OCI-LY3 (cell line): Measurements from ENCODE around the gene MAML2.

Experiments
- H2AFZ ChIP-seq: fragments of 200-600, 300-600 bp; shearing (Covaris generic); 2 replicates; pipeline ENCODE4 v1.6.0; 2014; ENCODE audit warnings: antibody characterized with exemption, low read depth, low read length
- H3K27ac ChIP-seq: fragments of 200-600, 300-600 bp; sonication (generic); 2 replicates; pipeline ENCODE4 v1.5.1; 2014; ENCODE audit warnings: mild to moderate bottlenecking, low read length, moderate library complexity, mixed read lengths
- H3K27me3 ChIP-seq: fragments of 200-600, 300-600 bp; sonication (generic); 2 replicates; pipeline ENCODE4 v1.6.1; 2014; ENCODE audit warnings: low read depth, low read length, mixed read lengths
- H3K36me3 ChIP-seq: fragments of 200-600, 300-600 bp; sonication (generic); replicated peaks from 2 replicates; pipeline ENCODE3; 2014; ENCODE audit warnings: low read depth, low read length, mixed read lengths
- H3K4me1 ChIP-seq: fragments of 300-600, 200-600 bp; sonication (generic); 2 replicates; pipeline ENCODE4 v1.6.1; 2014; ENCODE audit warnings: low read length, mixed read lengths
- H3K4me2 ChIP-seq: fragments of 200-600, 300-600 bp; sonication (generic); 2 replicates; pipeline ENCODE4 v1.6.1; 2014; ENCODE audit warnings: low read length, mixed read lengths
- H3K4me3 ChIP-seq: fragments of 300-600, 200-600 bp; sonication (generic); 2 replicates; pipeline ENCODE4 v1.5.1; 2014; ENCODE audit warnings: antibody characterized with exemption, mild to moderate bottlenecking, low read length, moderate library complexity
- H3K79me2 ChIP-seq: fragments of 300-600, 200-600 bp; shearing (Covaris generic); 2 replicates; pipeline ENCODE4 v1.6.1; 2014; ENCODE audit warnings: mild to moderate bottlenecking, low read length, mixed read lengths
- H3K9ac ChIP-seq: fragments of 300-600, 200-600 bp; shearing (Covaris generic); 2 replicates; pipeline ENCODE4 v1.6.0; 2014; ENCODE audit warnings: mild to moderate bottlenecking, low read length, moderate library complexity
- H3K9me3 ChIP-seq: fragments of 200-600, 300-600 bp; shearing (Covaris generic); 2 replicates; pipeline ENCODE4 v1.6.1; 2014; ENCODE audit warnings: low read length, mixed read lengths; ENCODE audit not compliant: insufficient read depth
- H4K20me1 ChIP-seq: fragments of 200-600, 300-600 bp; sonication (generic); 2 replicates; pipeline ENCODE4 v1.6.1; 2016; ENCODE audit warnings: low read length, mixed read lengths; ENCODE audit not compliant: insufficient read depth
- EZH2phosphoT487 ChIP-seq: fragments of 200-600 bp; shearing (Covaris generic); IDR thresholded peaks from 2 replicates; pipeline ENCODE4 v1.6.1; 2018; ENCODE audit warnings: antibody characterized with exemption, mixed run types, low read depth
- TF ChIP-seq, protein P1 (sequence below): fragments of 200-600, 300-600 bp; sonication (generic); IDR thresholded peaks from 2 replicates; pipeline ENCODE4 v1.5.1; 2014; ENCODE audit warnings: antibody characterized with exemption, low read length, low read depth

MAML2 gene

GRCh38 chr11:96049426-96049825 lies 293.6 kb downstream of the MAML2 start:
- no peak overlapping the region for H3K4me2 ChIP-seq
- no peak overlapping the region for H3K4me3 ChIP-seq
- no peaks in the 10 kb centered on the region for H3K36me3 ChIP-seq
- H3K27me3 ChIP-seq = no peaks in the 10 kb centered on the region
- no peak overlapping the region for H2AFZ ChIP-seq
- H3K27ac ChIP-seq = no peak overlapping the region
- H3K79me2 ChIP-seq = no peaks in the 10 kb centered on the region
- TF ChIP-seq, protein P1, sequence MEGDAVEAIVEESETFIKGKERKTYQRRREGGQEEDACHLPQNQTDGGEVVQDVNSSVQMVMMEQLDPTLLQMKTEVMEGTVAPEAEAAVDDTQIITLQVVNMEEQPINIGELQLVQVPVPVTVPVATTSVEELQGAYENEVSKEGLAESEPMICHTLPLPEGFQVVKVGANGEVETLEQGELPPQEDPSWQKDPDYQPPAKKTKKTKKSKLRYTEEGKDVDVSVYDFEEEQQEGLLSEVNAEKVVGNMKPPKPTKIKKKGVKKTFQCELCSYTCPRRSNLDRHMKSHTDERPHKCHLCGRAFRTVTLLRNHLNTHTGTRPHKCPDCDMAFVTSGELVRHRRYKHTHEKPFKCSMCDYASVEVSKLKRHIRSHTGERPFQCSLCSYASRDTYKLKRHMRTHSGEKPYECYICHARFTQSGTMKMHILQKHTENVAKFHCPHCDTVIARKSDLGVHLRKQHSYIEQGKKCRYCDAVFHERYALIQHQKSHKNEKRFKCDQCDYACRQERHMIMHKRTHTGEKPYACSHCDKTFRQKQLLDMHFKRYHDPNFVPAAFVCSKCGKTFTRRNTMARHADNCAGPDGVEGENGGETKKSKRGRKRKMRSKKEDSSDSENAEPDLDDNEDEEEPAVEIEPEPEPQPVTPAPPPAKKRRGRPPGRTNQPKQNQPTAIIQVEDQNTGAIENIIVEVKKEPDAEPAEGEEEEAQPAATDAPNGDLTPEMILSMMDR = no peak
- no peak for TF ChIP-seq EZH2phosphoT487
- peaks cover 28% of the 10 kb centered on the region for H3K4me1 ChIP-seq
- H4K20me1 ChIP-seq = no peaks in the 10 kb centered on the region
- H3K9me3 ChIP-seq = no peaks in the 10 kb centered on the region
- H3K9ac ChIP-seq = no peak overlapping the region

- H3K27ac ChIP-seq = no peak overlapping the region
- TF ChIP-seq, protein P1 = no peak
- TF ChIP-seq EZH2phosphoT487 = no peak
- no peaks in the 10 kb centered on the region for H4K20me1 ChIP-seq
- H3K4me2 ChIP-seq = no peak overlapping the region
- no peak overlapping the region for H2AFZ ChIP-seq
- no peaks in the 10 kb centered on the region for H3K36me3 ChIP-seq
- no peaks in the 10 kb centered on the region for H3K79me2 ChIP-seq
- no peak overlapping the region for H3K4me3 ChIP-seq
- H3K9me3 ChIP-seq = no peaks in the 10 kb centered on the region
- no peaks in the 10 kb centered on the region for H3K27me3 ChIP-seq
- H3K4me1 ChIP-seq = no peaks in the 10 kb centered on the region
- H3K9ac ChIP-seq = no peak overlapping the region
Measured at GRCh38 chr11:96045622-96046456, 297.2 kb downstream of the MAML2 start.

DNA sequence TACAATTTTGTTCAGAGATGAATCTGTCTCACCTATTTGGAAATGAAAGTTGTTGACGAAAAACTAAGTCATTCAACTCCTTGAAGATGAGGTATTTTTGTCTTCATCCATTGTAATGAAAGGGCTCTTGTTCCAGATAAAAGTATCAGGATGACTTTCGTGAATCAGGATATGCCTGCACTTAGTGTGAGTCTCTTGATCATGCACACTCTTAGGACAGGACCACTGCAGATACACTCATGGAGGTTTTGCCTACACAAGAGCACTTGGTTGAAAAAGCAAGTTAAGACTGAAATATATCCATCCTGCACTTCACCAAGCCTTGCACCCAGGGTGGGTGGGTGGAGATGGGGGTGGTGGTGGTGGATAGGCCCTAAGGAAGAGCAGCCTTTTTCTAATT lies 298.2 kb downstream of the MAML2 start:
- Histone ChIP-seq H3K4me1 (no peaks in the 10 kb centered on the region), H3K9ac (no peak overlapping the region), H2AFZ (no peak overlapping the region), H3K27me3 (no peaks in the 10 kb centered on the region), H4K20me1 (no peaks in the 10 kb centered on the region), H3K36me3 (no peaks in the 10 kb centered on the region), H3K27ac (no peak overlapping the region), H3K4me3 (no peak overlapping the region), H3K4me2 (no peak overlapping the region), H3K79me2 (no peaks in the 10 kb centered on the region), H3K9me3 (no peaks in the 10 kb centered on the region)
- TF ChIP-seq, protein P1 = no peak

GRCh38 chr11:96044311-96044710 lies 298.7 kb downstream of the MAML2 start:
- H3K36me3 ChIP-seq = no peaks in the 10 kb centered on the region
- no peaks in the 10 kb centered on the region for H3K79me2 ChIP-seq
- H3K4me2 ChIP-seq = no peak overlapping the region
- no peak overlapping the region for H3K27ac ChIP-seq
- no peak overlapping the region for H3K4me3 ChIP-seq
- no peaks in the 10 kb centered on the region for H3K27me3 ChIP-seq
- no peak overlapping the region for H3K9ac ChIP-seq
- no peaks in the 10 kb centered on the region for H4K20me1 ChIP-seq
- no peak for TF ChIP-seq EZH2phosphoT487
- TF ChIP-seq, protein P1 = no peak
- no peaks in the 10 kb centered on the region for H3K9me3 ChIP-seq
- H2AFZ ChIP-seq = no peak overlapping the region
- H3K4me1 ChIP-seq = no peaks in the 10 kb centered on the region
